HEK293 (cell line): ENCODE results near the gene EVI5.
A peak's percentile ranks its signal among the peaks of the same experiment; 100 is the strongest.

Experiments
- BCL11B ChIP-seq: fragments of 450-650 bp; formaldehyde crosslinking; IDR thresholded peaks from 2 replicates; pipeline ENCODE4 v1.5.1; 2016; ENCODE audit warnings: low read depth, missing biosample characterization, missing genetic modification characterization
- FEZF1 ChIP-seq: fragments of 450-650 bp; formaldehyde crosslinking; IDR thresholded peaks from 2 replicates; pipeline ENCODE4 v1.5.1; 2016; ENCODE audit warnings: missing biosample characterization, missing genetic modification characterization
- HOXC10 ChIP-seq: sonication (generic); formaldehyde crosslinking; IDR thresholded peaks from 2 replicates; pipeline ENCODE4 v1.8.1; 2023; ENCODE audit warnings: mild to moderate bottlenecking, missing genetic modification reagents
- MYNN ChIP-seq: fragments of 450-650 bp; formaldehyde crosslinking; IDR thresholded peaks from 2 replicates; pipeline ENCODE4 v1.5.1; 2016; ENCODE audit warnings: missing biosample characterization, missing genetic modification characterization, borderline replicate concordance
- ZNF146 ChIP-seq: fragments of 450-650 bp; formaldehyde crosslinking; IDR thresholded peaks from 2 replicates; pipeline ENCODE4 v1.5.1; 2016; ENCODE audit warnings: missing biosample characterization, missing genetic modification characterization
- ZNF544 ChIP-seq: fragments of 450-650 bp; formaldehyde crosslinking; IDR thresholded peaks from 2 replicates; pipeline ENCODE4 v1.5.0; 2017; ENCODE audit warnings: missing biosample characterization, missing genetic modification characterization
- ZNF76 ChIP-seq: fragments of 450-650 bp; formaldehyde crosslinking; IDR thresholded peaks from 2 replicates; pipeline ENCODE4; 2016; ENCODE audit warnings: low read depth, missing biosample characterization, missing genetic modification characterization, borderline replicate concordance
- ZNF777 ChIP-seq: fragments of 450-650 bp; formaldehyde crosslinking; IDR thresholded peaks from 2 replicates; pipeline ENCODE4 v1.5.1; 2017; ENCODE audit warnings: missing biosample characterization, missing genetic modification characterization, borderline replicate concordance
- ZNF830 ChIP-seq: fragments of 450-650 bp; IDR thresholded peaks from 2 replicates; pipeline ENCODE4 v1.5.0; 2018; ENCODE audit warnings: missing biosample characterization, missing genetic modification characterization, low read depth, mild to moderate bottlenecking, moderate library complexity
- ZXDB ChIP-seq: fragments of 450-650 bp; formaldehyde crosslinking; IDR thresholded peaks from 2 replicates; pipeline ENCODE4 v1.5.1; 2016; ENCODE audit warnings: missing biosample characterization, missing genetic modification characterization
- TF ChIP-seq, protein P1 (sequence below): fragments of 450-650 bp; formaldehyde crosslinking; IDR thresholded peaks from 2 replicates; pipeline ENCODE4 v1.5.1; 2016; ENCODE audit warnings: missing biosample characterization, missing genetic modification characterization
- TF ChIP-seq, protein P2 (sequence below): fragments of 450-650 bp; formaldehyde crosslinking; IDR thresholded peaks from 2 replicates; pipeline ENCODE4; 2016; ENCODE audit warnings: missing biosample characterization, missing genetic modification characterization
- TF ChIP-seq, protein P3 (sequence below): fragments of 450-650 bp; formaldehyde crosslinking; IDR thresholded peaks from 2 replicates; pipeline ENCODE4 v1.5.1; 2016; ENCODE audit warnings: missing biosample characterization, missing genetic modification characterization
- TF ChIP-seq, protein P4 (sequence below): fragments of 450-650 bp; formaldehyde crosslinking; IDR thresholded peaks from 2 replicates; pipeline ENCODE4 v1.5.1; 2016; ENCODE audit warnings: missing biosample characterization, missing genetic modification characterization, borderline replicate concordance
- TF ChIP-seq, protein P5 (sequence below): fragments of 450-650 bp; formaldehyde crosslinking; IDR thresholded peaks from 2 replicates; pipeline ENCODE4 v1.5.1; 2016; ENCODE audit warnings: missing biosample characterization, missing genetic modification characterization
- TF ChIP-seq, protein P6 (sequence below): fragments of 450-650 bp; formaldehyde crosslinking; IDR thresholded peaks from 2 replicates; pipeline ENCODE4 v1.5.1; 2016; ENCODE audit warnings: missing biosample characterization, missing genetic modification characterization, borderline replicate concordance
- TF ChIP-seq, protein P7 (sequence below): fragments of 450-650 bp; formaldehyde crosslinking; IDR thresholded peaks from 2 replicates; pipeline ENCODE4 v1.5.1; 2017; ENCODE audit warnings: missing biosample characterization, missing genetic modification characterization
- TF ChIP-seq, protein P8 (sequence below): fragments of 450-650 bp; formaldehyde crosslinking; IDR thresholded peaks from 2 replicates; pipeline ENCODE4 v1.5.1; 2016; ENCODE audit warnings: missing biosample characterization, missing genetic modification characterization

EVI5 gene

DNA sequence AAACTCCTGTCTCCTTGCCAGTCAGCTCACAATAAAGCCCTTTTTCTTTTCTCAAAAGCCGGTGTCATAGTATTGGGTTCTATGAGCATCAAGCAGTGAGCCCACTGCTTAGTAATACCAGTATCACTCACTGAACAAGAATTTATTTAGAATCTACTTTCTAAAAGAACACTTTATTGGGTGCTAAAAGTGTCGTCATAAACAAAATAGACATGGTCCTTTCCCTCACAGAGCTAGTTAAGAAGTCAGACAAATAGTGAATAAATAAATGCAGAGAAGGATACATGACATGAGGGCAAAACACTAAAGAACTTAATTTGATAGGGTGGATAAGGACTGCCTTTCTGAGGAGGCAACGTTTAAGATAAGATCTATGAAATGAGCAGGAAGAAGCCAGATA lies 32.2 kb downstream of the EVI5 start (continued):
- TF ChIP-seq, protein P1, sequence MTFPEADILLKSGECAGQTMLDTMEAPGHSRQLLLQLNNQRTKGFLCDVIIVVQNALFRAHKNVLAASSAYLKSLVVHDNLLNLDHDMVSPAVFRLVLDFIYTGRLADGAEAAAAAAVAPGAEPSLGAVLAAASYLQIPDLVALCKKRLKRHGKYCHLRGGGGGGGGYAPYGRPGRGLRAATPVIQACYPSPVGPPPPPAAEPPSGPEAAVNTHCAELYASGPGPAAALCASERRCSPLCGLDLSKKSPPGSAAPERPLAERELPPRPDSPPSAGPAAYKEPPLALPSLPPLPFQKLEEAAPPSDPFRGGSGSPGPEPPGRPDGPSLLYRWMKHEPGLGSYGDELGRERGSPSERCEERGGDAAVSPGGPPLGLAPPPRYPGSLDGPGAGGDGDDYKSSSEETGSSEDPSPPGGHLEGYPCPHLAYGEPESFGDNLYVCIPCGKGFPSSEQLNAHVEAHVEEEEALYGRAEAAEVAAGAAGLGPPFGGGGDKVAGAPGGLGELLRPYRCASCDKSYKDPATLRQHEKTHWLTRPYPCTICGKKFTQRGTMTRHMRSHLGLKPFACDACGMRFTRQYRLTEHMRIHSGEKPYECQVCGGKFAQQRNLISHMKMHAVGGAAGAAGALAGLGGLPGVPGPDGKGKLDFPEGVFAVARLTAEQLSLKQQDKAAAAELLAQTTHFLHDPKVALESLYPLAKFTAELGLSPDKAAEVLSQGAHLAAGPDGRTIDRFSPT, result no peak
- TF ChIP-seq, protein P2, sequence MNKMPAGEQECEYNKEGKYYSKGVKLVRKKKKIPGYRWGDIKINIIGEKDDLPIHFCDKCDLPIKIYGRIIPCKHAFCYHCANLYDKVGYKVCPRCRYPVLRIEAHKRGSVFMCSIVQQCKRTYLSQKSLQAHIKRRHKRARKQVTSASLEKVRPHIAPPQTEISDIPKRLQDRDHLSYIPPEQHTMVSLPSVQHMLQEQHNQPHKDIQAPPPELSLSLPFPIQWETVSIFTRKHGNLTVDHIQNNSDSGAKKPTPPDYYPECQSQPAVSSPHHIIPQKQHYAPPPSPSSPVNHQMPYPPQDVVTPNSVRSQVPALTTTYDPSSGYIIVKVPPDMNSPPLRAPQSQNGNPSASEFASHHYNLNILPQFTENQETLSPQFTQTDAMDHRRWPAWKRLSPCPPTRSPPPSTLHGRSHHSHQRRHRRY (tag by site-specific recombination), result no peak
- TF ChIP-seq ZNF544 (tag by site-specific recombination), result no peak
- TF ChIP-seq, protein P3, sequence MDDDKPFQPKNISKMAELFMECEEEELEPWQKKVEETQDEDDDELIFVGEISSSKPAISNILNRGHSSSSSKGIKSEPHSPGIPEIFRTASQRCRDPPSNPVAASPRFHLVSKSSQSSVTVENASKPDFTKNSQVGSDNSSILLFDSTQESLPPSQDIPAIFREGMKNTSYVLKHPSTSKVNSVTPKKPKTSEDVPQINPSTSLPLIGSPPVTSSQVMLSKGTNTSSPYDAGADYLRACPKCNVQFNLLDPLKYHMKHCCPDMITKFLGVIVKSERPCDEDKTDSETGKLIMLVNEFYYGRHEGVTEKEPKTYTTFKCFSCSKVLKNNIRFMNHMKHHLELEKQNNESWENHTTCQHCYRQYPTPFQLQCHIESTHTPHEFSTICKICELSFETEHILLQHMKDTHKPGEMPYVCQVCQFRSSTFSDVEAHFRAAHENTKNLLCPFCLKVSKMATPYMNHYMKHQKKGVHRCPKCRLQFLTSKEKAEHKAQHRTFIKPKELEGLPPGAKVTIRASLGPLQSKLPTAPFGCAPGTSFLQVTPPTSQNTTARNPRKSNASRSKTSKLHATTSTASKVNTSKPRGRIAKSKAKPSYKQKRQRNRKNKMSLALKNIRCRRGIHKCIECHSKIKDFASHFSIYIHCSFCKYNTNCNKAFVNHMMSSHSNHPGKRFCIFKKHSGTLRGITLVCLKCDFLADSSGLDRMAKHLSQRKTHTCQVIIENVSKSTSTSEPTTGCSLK, result no peak
- TF ChIP-seq, protein P4, sequence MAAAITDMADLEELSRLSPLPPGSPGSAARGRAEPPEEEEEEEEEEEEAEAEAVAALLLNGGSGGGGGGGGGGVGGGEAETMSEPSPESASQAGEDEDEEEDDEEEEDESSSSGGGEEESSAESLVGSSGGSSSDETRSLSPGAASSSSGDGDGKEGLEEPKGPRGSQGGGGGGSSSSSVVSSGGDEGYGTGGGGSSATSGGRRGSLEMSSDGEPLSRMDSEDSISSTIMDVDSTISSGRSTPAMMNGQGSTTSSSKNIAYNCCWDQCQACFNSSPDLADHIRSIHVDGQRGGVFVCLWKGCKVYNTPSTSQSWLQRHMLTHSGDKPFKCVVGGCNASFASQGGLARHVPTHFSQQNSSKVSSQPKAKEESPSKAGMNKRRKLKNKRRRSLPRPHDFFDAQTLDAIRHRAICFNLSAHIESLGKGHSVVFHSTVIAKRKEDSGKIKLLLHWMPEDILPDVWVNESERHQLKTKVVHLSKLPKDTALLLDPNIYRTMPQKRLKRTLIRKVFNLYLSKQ, result no peak
- no peak for TF ChIP-seq ZNF830 (tag by site-specific recombination)
- TF ChIP-seq FEZF1 (tag by site-specific recombination), result peak; percentile 70
- TF ChIP-seq, protein P5, sequence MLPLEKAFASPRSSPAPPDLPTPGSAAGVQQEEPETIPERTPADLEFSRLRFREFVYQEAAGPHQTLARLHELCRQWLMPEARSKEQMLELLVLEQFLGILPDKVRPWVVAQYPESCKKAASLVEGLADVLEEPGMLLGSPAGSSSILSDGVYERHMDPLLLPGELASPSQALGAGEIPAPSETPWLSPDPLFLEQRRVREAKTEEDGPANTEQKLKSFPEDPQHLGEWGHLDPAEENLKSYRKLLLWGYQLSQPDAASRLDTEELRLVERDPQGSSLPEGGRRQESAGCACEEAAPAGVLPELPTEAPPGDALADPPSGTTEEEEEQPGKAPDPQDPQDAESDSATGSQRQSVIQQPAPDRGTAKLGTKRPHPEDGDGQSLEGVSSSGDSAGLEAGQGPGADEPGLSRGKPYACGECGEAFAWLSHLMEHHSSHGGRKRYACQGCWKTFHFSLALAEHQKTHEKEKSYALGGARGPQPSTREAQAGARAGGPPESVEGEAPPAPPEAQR (tag by site-specific recombination), result no peak
- no peak for TF ChIP-seq MYNN (tag by site-specific recombination)
- TF ChIP-seq ZNF146 (tag by site-specific recombination), result no peak
- TF ChIP-seq BCL11B (tag by site-specific recombination), result no peak
- no peak for TF ChIP-seq ZNF777 (tag by site-specific recombination)
- TF ChIP-seq, protein P6, sequence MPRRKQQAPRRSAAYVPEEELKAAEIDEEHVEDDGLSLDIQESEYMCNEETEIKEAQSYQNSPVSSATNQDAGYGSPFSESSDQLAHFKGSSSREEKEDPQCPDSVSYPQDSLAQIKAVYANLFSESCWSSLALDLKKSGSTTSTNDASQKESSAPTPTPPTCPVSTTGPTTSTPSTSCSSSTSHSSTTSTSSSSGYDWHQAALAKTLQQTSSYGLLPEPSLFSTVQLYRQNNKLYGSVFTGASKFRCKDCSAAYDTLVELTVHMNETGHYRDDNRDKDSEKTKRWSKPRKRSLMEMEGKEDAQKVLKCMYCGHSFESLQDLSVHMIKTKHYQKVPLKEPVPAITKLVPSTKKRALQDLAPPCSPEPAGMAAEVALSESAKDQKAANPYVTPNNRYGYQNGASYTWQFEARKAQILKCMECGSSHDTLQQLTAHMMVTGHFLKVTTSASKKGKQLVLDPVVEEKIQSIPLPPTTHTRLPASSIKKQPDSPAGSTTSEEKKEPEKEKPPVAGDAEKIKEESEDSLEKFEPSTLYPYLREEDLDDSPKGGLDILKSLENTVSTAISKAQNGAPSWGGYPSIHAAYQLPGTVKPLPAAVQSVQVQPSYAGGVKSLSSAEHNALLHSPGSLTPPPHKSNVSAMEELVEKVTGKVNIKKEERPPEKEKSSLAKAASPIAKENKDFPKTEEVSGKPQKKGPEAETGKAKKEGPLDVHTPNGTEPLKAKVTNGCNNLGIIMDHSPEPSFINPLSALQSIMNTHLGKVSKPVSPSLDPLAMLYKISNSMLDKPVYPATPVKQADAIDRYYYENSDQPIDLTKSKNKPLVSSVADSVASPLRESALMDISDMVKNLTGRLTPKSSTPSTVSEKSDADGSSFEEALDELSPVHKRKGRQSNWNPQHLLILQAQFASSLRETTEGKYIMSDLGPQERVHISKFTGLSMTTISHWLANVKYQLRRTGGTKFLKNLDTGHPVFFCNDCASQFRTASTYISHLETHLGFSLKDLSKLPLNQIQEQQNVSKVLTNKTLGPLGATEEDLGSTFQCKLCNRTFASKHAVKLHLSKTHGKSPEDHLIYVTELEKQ (tag by site-specific recombination), result no peak
- no peak for TF ChIP-seq HOXC10
- TF ChIP-seq, protein P7, sequence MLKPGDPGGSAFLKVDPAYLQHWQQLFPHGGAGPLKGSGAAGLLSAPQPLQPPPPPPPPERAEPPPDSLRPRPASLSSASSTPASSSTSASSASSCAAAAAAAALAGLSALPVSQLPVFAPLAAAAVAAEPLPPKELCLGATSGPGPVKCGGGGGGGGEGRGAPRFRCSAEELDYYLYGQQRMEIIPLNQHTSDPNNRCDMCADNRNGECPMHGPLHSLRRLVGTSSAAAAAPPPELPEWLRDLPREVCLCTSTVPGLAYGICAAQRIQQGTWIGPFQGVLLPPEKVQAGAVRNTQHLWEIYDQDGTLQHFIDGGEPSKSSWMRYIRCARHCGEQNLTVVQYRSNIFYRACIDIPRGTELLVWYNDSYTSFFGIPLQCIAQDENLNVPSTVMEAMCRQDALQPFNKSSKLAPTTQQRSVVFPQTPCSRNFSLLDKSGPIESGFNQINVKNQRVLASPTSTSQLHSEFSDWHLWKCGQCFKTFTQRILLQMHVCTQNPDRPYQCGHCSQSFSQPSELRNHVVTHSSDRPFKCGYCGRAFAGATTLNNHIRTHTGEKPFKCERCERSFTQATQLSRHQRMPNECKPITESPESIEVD (tag by site-specific recombination), result peak; percentile 61
- TF ChIP-seq, protein P8, sequence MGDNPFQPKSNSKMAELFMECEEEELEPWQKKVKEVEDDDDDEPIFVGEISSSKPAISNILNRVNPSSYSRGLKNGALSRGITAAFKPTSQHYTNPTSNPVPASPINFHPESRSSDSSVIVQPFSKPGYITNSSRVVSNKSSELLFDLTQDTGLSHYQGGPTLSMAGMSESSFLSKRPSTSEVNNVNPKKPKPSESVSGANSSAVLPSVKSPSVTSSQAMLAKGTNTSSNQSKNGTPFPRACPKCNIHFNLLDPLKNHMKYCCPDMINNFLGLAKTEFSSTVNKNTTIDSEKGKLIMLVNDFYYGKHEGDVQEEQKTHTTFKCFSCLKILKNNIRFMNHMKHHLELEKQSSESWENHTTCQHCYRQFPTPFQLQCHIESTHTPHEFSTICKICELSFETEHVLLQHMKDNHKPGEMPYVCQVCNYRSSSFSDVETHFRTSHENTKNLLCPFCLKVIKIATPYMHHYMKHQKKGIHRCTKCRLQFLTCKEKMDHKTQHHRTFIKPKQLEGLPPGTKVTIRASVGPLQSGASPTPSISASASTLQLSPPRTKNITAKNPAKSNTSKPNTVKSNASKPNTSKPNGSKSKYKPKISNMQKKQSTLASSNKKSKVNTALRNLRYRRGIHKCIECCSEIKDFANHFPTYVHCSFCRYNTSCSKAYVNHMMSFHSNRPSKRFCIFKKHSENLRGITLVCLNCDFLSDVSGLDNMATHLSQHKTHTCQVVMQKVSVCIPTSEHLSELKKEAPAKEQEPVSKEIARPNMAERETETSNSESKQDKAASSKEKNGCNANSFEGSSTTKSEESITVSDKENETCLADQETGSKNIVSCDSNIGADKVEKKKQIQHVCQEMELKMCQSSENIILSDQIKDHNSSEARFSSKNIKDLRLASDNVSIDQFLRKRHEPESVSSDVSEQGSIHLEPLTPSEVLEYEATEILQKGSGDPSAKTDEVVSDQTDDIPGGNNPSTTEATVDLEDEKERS (tag by site-specific recombination), result no peak
- TF ChIP-seq ZXDB, result 0 out of 2 replicates have a peak, but pooled peaks have one; percentile 22
- TF ChIP-seq ZNF76, result no peak
